HepG2 (cell line): ENCODE data around the gene NUDT8. TPM values are rescaled to one million over a fixed set of nuclear protein-coding genes. Genes with fewer than 3 reads are reported as not detected.
A peak's percentile ranks its signal among the peaks of the same experiment; 100 is the strongest.

Experiments used
- AGO2 ChIP-seq: fragments of 200-400 bp; formaldehyde crosslinking; optimal IDR thresholded peaks from 2 replicates; pipeline ENCODE3; 2017; ENCODE audit warnings: mild to moderate bottlenecking, low read depth, low read length, moderate library complexity
- AHR ChIP-seq: IDR thresholded peaks from 2 replicates; pipeline ENCODE4 v1.6.1; 2018; ENCODE audit warnings: missing genetic modification reagents, missing compliant biosample characterization
- ESRRA ChIP-seq: sonication (generic); formaldehyde crosslinking; IDR thresholded peaks from 2 replicates; pipeline ENCODE4 v1.5.1; 2020; ENCODE audit warnings: mild to moderate bottlenecking, low read depth, missing genetic modification reagents
- FOXK1 ChIP-seq: sonication (generic); formaldehyde crosslinking; IDR thresholded peaks from 2 replicates; pipeline ENCODE4 v1.4.0; 2020; ENCODE audit warnings: low read depth, missing genetic modification reagents, borderline replicate concordance
- GATAD1 ChIP-seq: IDR thresholded peaks from 2 replicates; pipeline ENCODE4 v1.6.1; 2016; ENCODE audit warnings: missing genetic modification reagents, missing compliant biosample characterization
- HNRNPK ChIP-seq: fragments of 200-400 bp; formaldehyde crosslinking; IDR thresholded peaks from 2 replicates; pipeline ENCODE4 v1.6.1; 2018; ENCODE audit warnings: low read length, low read depth, moderate library complexity, mild to moderate bottlenecking; ENCODE audit not compliant: poor library complexity, severe bottlenecking
- MEF2D ChIP-seq: sonication (generic); formaldehyde crosslinking; IDR thresholded peaks from 2 replicates; pipeline ENCODE4 v1.5.1; 2020; ENCODE audit warnings: mild to moderate bottlenecking, missing genetic modification reagents
- MYPOP ChIP-seq: sonication (generic); formaldehyde crosslinking; IDR thresholded peaks from 2 replicates; pipeline ENCODE4 v1.8.1; 2023; ENCODE audit warnings: mild to moderate bottlenecking, moderate library complexity, missing genetic modification reagents
- NFIC ChIP-seq: IDR thresholded peaks from 2 replicates; pipeline ENCODE4 v1.6.1; 2012; ENCODE audit warnings: mild to moderate bottlenecking, low read length, inconsistent platforms
- POGK ChIP-seq: sonication (generic); formaldehyde crosslinking; conservative IDR thresholded peaks from 2 replicates; pipeline ENCODE4 v1.8.0; 2022; ENCODE audit warnings: mild to moderate bottlenecking, moderate library complexity, missing genetic modification reagents
- POLR2AphosphoS2 ChIP-seq: IDR thresholded peaks from 2 replicates; pipeline ENCODE4 v1.6.1; 2011; ENCODE audit warnings: low read depth, low read length, improper control_type of control experiment
- SP5 ChIP-seq: IDR thresholded peaks from 2 replicates; pipeline ENCODE4 v1.6.1; 2016; ENCODE audit warnings: low read depth, borderline replicate concordance
- TOPORS ChIP-seq: sonication (generic); formaldehyde crosslinking; IDR thresholded peaks from 2 replicates; pipeline ENCODE4 v1.8.0; 2023; ENCODE audit warnings: mild to moderate bottlenecking, missing genetic modification reagents
- ZFP1 ChIP-seq: IDR thresholded peaks from 2 replicates; pipeline ENCODE4 v1.6.1; 2016
- ZNF281 ChIP-seq: sonication (generic); formaldehyde crosslinking; IDR thresholded peaks from 2 replicates; pipeline ENCODE4 v1.4.0; 2020; ENCODE audit warnings: missing genetic modification reagents, borderline replicate concordance
- ZNF781 ChIP-seq: sonication (generic); formaldehyde crosslinking; IDR thresholded peaks from 2 replicates; pipeline ENCODE4 v1.5.1; 2020; ENCODE audit warnings: borderline replicate concordance, mild to moderate bottlenecking, missing genetic modification reagents; ENCODE audit errors: not compliant biosample characterization
- ZNF878 ChIP-seq: sonication (generic); formaldehyde crosslinking; IDR thresholded peaks from 2 replicates; pipeline ENCODE4 v1.8.1; 2023; ENCODE audit warnings: mild to moderate bottlenecking, missing genetic modification reagents, moderate library complexity
- polyA plus RNA-seq, 8 experiments: library from polyadenylated mRNA; depleted of rRNA in 3 of 8; stranded (reverse) in 7 of 8; unstranded in 1 of 8; fragments of >200 nt; fragmentation: Illumina TruSeq in 4 of 8; extraction: Trizol in 4 of 8; gene quantifications; 2 replicates each; pipeline versions ENCODE4 v1.2.1 to v1.2.3, GENCODE V29; 2011 to 2016; ENCODE audit warnings: low read depth in 4 of 8, missing spikeins in 1 of 8, mixed read lengths in 1 of 8; ENCODE audit not compliant: insufficient read depth in 1 of 8
- total RNA-seq, 5 experiments: library from RNA; depleted of rRNA; stranded (reverse); fragments of >200 nt; fragmentation: Illumina TruSeq; extraction: Trizol; gene quantifications; 2 replicates each; pipeline ENCODE4 v1.2.3, GENCODE V29; 2016; ENCODE audit warnings: low read depth in 1 of 5
- TF ChIP-seq, protein P1 (sequence below): sonication (generic); formaldehyde crosslinking; IDR thresholded peaks from 2 replicates; pipeline ENCODE4 v1.4.0; 2020; ENCODE audit warnings: missing genetic modification reagents
- TF ChIP-seq, protein P2 (sequence below): sonication (generic); formaldehyde crosslinking; IDR thresholded peaks from 2 replicates; pipeline ENCODE4 v1.8.1; 2023; ENCODE audit warnings: mild to moderate bottlenecking, inconsistent platforms, moderate library complexity, missing genetic modification reagents, borderline replicate concordance

NUDT8 gene
- total and polyA plus RNA-seq, 2 of the 13 experiments (the other 11 are each of a cell fraction or from before 2014, with no cell fraction given): 6.7 to 25.8 TPM

DNA sequence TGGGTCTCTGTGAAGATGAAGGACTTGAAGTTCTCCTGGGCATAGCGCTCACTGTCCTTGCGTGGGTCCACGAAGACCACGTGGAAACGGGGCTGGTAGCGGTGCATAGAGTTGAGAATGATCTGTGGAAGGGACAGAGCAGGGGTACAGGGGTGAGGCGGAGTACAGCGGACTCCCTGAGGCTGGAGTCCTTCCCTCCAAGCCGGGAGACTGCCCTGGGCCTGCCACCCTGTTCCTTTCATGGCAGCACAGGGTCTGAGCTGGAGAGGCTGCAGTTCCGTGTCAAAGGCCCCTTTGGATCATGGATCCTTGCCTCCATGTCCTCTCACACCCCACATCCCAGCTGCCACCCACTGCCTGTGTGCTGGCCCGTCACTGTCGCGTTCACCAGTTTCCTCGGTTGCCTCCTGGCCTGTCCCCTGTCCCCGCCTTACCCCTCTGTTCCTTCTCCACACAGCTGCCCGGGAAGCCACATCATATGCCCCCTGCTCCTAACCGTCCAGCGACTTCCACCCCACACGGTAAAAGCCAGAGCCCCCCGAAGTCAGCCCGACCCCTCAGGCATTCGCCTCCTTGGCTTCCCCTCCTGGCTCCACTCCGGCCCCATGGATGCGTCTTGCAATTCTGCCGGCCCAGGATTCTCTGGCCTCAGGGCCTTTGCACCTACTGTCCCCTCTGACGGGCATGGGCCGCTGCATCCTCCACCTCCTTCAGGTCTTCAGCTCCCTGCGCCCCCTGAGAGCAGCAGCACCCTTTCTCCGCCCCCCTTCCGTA, 3.4 kb upstream of the NUDT8 start (continued):
- TF ChIP-seq MYPOP (CRISPR knock-in tag): no peak
- TF ChIP-seq AHR (CRISPR knock-in tag): no peak
- no peak for TF ChIP-seq FOXK1 (CRISPR knock-in tag)
- no peak for TF ChIP-seq ZNF781
- no peak for TF ChIP-seq HNRNPK
- TF ChIP-seq POLR2AphosphoS2: no peak
- TF ChIP-seq TOPORS: no peak
- TF ChIP-seq POGK: no peak
- TF ChIP-seq, protein P1, sequence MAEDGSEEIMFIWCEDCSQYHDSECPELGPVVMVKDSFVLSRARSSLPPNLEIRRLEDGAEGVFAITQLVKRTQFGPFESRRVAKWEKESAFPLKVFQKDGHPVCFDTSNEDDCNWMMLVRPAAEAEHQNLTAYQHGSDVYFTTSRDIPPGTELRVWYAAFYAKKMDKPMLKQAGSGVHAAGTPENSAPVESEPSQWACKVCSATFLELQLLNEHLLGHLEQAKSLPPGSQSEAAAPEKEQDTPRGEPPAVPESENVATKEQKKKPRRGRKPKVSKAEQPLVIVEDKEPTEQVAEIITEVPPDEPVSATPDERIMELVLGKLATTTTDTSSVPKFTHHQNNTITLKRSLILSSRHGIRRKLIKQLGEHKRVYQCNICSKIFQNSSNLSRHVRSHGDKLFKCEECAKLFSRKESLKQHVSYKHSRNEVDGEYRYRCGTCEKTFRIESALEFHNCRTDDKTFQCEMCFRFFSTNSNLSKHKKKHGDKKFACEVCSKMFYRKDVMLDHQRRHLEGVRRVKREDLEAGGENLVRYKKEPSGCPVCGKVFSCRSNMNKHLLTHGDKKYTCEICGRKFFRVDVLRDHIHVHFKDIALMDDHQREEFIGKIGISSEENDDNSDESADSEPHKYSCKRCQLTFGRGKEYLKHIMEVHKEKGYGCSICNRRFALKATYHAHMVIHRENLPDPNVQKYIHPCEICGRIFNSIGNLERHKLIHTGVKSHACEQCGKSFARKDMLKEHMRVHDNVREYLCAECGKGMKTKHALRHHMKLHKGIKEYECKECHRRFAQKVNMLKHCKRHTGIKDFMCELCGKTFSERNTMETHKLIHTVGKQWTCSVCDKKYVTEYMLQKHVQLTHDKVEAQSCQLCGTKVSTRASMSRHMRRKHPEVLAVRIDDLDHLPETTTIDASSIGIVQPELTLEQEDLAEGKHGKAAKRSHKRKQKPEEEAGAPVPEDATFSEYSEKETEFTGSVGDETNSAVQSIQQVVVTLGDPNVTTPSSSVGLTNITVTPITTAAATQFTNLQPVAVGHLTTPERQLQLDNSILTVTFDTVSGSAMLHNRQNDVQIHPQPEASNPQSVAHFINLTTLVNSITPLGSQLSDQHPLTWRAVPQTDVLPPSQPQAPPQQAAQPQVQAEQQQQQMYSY (CRISPR knock-in tag): no peak
- no peak for TF ChIP-seq MEF2D (CRISPR knock-in tag)
- TF ChIP-seq ZNF878 (CRISPR knock-in tag): no peak
- peak; percentile 3 for TF ChIP-seq AGO2
- no peak for TF ChIP-seq ZNF281
- TF ChIP-seq ESRRA (CRISPR knock-in tag): no peak
- no peak for TF ChIP-seq NFIC
- TF ChIP-seq, protein P2, sequence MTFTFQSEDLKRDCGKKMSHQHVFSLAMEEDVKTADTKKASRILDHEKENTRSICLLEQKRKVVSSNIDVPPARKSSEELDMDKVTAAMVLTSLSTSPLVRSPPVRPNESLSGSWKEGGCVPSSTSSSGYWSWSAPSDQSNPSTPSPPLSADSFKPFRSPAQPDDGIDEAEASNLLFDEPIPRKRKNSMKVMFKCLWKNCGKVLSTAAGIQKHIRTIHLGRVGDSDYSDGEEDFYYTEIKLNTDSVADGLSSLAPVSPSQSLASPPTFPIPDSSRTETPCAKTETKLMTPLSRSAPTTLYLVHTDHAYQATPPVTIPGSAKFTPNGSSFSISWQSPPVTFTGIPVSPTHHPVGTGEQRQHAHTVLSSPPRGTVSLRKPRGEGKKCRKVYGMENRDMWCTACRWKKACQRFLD (CRISPR knock-in tag): no peak
- no peak for TF ChIP-seq SP5 (CRISPR knock-in tag)
- TF ChIP-seq GATAD1 (CRISPR knock-in tag): 0 out of 2 replicates have a peak, but pooled peaks have one; percentile 8
- no peak for TF ChIP-seq ZFP1
